SK-N-MC (cell line): Measurements from ENCODE around the gene PDZD8.

ENCODE experiments used
- DNase-seq: peaks from one replicate; pipeline ENCODE4 v3.0.0-alpha.2; 2011; ENCODE audit warnings: low read depth, low spot score
- H3K27ac ChIP-seq: fragments of 200-600 bp; sonication (generic); 2 replicates; pipeline ENCODE4 v1.5.1; 2016; ENCODE audit warnings: mixed run types
- H3K36me3 ChIP-seq: fragments of 200-600 bp; sonication (generic); 2 replicates; pipeline ENCODE4 v1.6.1; 2017; ENCODE audit warnings: antibody characterized with exemption, low read length, mixed read lengths; ENCODE audit not compliant: insufficient read depth
- H3K4me3 ChIP-seq: fragments of 200-600 bp; sonication (generic); 2 replicates; pipeline ENCODE4 v1.5.1; 2016
- H3K9ac ChIP-seq: fragments of 200-600 bp; sonication (generic); 2 replicates; pipeline ENCODE4 v1.8.0; 2017; ENCODE audit warnings: mixed run types, mixed read lengths; ENCODE audit not compliant: insufficient read length
- H3K9me3 ChIP-seq: fragments of 200-600 bp; sonication (generic); 2 replicates; pipeline ENCODE4 v1.6.1; 2017; ENCODE audit warnings: low read depth, mild to moderate bottlenecking, antibody characterized with exemption, low read length, moderate library complexity, mixed read lengths
- EZH2 ChIP-seq: fragments of 200-600 bp; sonication (generic); IDR thresholded peaks from one replicate; pipeline ENCODE4 v1.6.1; 2017; ENCODE audit warnings: antibody characterized with exemption
- FOXP2 ChIP-seq: optimal IDR thresholded peaks from 2 replicates; pipeline ENCODE3; 2011; ENCODE audit warnings: mild to moderate bottlenecking, moderate library complexity; ENCODE audit not compliant: insufficient read depth; ENCODE audit errors: extremely low read length, control extremely low read depth
- POLR2AphosphoS5 ChIP-seq: IDR thresholded peaks from 2 replicates; pipeline ENCODE4 v1.6.1; 2012; ENCODE audit warnings: mild to moderate bottlenecking, low read depth, low read length, borderline replicate concordance

Gene PDZD8

DNA sequence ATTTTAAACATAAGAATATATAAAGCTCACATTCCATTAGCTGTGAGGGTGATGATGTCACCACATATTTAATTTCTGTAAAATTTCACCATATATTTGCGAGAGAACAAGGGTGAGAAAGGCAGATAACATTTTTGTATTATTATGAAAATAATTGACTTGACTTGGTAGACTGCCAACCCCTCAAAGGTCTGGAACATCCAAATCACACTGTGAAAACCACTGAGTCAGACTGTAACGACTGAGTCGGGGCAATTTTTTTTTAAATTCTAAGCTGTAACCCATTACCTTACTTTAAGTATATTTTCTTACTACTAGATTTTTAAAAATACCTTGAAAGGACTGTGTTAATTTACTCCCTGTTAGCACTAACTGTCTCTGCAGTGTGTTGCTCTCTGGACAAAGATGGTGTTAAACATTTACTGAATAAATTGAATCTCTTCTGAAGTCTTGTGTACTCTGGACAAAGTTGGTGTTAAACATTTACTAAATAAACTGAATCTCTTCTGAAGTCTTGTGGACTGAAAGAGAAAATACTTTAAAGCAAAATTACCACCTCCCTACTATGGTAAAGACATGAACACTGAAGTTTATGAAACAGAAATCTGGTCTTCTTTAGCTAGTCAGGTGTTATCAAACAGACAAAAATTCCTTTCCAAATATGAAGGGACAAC, 14.1 kb downstream of the PDZD8 start:
- Histone ChIP-seq H3K9me3 (no peaks in the 10 kb centered on the region), H3K36me3 (no peaks in the 10 kb centered on the region), H3K4me3 (no peak overlapping the region), H3K9ac (no peak overlapping the region), H3K27ac (no peak overlapping the region; the same call in 1 of the 2 replicates)
- TF ChIP-seq EZH2 = no peak
- no peak for TF ChIP-seq POLR2AphosphoS5
- no peak for TF ChIP-seq FOXP2
- DNase-seq = no peak

DNA sequence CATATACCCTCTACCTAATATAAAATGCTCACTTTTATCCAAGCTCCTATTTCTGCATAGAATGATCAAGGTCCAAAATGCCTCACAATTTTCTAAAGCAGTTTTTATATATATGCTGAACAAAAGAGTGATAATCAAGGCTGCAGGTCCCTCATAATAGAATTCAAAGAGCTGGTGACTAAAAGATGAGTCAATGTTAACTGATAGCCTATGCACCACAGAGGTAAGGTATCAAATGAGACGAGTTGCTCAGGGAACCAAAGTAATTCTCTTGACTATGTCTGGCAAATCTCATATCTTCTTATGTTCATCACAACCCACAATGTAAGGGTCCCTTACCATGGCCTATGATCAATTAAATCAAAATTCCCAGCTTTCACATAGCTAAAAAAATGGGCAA, 15.2 kb downstream of the PDZD8 start:
- H3K27ac ChIP-seq = no peak overlapping the region
- TF ChIP-seq POLR2AphosphoS5 (no peak), EZH2 (no peak), FOXP2 (no peak)
- DNase-seq = no peak
- H3K9ac ChIP-seq = no peak overlapping the region
- H3K4me3 ChIP-seq = no peak overlapping the region
- no peaks in the 10 kb centered on the region for H3K9me3 ChIP-seq
- no peaks in the 10 kb centered on the region for H3K36me3 ChIP-seq

DNA sequence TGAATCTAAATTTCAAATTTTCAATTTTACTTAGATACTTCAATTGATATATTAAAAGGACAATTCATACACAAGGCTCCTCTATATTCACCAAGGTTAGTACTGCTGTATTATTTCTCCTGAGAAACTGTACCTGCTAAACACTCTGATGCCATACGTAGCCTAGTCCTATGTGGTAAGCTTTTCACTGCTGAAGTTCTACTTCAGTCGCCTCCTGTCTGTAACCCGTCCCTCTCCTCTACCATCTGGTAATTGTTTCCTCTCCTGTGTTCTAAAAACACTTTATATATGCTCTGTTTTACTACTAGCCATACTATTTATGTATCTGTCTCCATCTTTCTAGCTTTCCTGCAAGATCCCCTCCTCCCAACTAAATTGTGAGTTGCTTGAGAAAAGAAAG, 20.2 kb downstream of the PDZD8 start:
- Histone ChIP-seq H3K36me3 (no peaks in the 10 kb centered on the region), H3K9me3 (no peaks in the 10 kb centered on the region), H3K4me3 (no peak overlapping the region), H3K27ac (no peak overlapping the region), H3K9ac (no peak overlapping the region)
- TF ChIP-seq EZH2 (no peak), FOXP2 (no peak), POLR2AphosphoS5 (no peak)
- DNase-seq = no peak

DNA sequence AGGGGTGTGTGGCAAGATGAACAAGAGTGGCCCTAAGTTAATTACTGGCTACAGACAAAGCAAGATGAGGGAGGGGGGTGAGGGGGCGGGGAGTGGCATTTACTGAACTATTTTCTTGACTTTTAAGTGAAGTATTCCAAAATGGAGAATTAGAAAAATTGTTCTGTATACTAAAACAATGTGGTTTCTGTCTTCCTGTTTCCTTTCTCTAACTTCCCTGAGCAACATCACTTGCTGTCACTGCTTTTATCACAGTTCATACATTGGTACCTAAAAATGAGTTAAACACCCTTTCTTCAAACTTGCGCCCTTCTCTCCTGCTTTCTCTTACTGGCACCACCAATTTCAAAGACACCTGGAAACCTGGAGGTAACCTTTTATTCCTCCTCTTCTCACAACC, 21.6 kb downstream of the PDZD8 start:
- Histone ChIP-seq H3K36me3 (no peaks in the 10 kb centered on the region), H3K4me3 (no peak overlapping the region), H3K9me3 (no peaks in the 10 kb centered on the region), H3K27ac (no peak overlapping the region), H3K9ac (no peak overlapping the region)
- TF ChIP-seq POLR2AphosphoS5 = no peak
- no peak for TF ChIP-seq FOXP2
- TF ChIP-seq EZH2 = no peak
- no peak for DNase-seq

DNA sequence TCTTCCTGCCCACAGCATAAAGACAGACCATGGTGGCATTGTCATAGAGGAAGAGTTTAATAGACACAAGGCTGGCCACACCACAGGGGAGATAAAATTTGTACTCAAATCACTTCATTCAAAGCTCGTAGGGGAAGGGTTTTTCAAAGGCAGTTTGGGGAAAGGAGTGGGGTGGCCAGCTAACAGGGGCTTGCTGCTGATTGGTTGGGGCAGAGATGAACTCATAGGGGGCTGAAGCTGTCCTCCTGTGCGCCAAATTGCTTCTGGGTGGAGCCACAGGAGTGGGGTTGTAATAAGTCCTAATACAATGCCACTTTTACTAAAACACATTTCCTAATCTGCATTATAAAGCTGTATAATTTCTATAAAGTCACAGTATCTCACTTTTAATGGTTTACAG, 22.5 kb downstream of the PDZD8 start:
- Histone ChIP-seq H3K9me3 (no peaks in the 10 kb centered on the region), H3K9ac (no peak overlapping the region), H3K27ac (no peak overlapping the region), H3K4me3 (no peak overlapping the region), H3K36me3 (no peaks in the 10 kb centered on the region)
- TF ChIP-seq POLR2AphosphoS5 = no peak
- TF ChIP-seq FOXP2 = no peak
- TF ChIP-seq EZH2 = no peak
- no peak for DNase-seq

DNA sequence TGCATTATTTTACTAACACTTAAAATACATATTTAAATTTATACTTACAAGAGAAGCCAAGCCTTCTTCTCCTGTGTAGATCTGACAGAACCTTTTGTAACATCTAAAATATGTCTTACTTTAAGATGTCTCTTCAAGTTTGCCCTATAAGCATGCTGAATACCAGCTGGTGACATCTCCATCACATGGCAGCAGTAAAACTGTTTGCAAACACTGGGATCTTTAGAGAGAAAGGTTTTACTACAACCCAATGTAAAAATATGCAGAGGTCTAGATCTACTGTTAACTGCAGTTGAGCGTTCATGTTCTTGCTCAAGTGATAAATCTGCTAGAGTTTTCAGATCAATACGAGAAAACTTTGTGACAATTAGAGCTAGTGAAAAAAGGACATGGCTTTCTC, 23.2 kb downstream of the PDZD8 start:
- no peaks in the 10 kb centered on the region for H3K36me3 ChIP-seq
- no peak overlapping the region for H3K4me3 ChIP-seq
- no peak overlapping the region for H3K27ac ChIP-seq
- no peak for TF ChIP-seq FOXP2
- no peak for TF ChIP-seq POLR2AphosphoS5
- TF ChIP-seq EZH2 = no peak
- H3K9me3 ChIP-seq = no peaks in the 10 kb centered on the region
- DNase-seq = no peak
- H3K9ac ChIP-seq = no peak overlapping the region

DNA sequence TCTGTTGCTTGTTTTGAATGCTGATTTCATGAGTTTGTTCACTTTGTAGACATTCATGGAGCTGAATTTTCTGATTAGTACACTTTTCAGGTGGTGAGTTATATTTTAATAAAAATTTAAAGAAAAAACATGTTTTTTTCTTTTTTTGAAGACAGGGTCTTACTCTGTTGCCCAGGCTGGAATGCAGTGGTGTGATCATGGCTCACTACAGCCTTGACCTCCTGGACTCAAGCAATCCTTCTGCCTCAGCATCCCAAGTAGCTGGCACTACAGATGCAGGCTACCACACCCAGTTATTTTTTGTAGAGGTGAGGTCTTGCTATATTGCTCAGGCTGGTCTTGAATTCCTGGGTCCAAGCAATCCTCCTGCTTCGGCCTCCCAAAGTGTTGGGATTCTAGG, 23.7 kb downstream of the PDZD8 start:
- no peak for DNase-seq
- no peak overlapping the region for H3K9ac ChIP-seq
- no peaks in the 10 kb centered on the region for H3K9me3 ChIP-seq
- no peak for TF ChIP-seq POLR2AphosphoS5
- no peak for TF ChIP-seq EZH2
- no peak for TF ChIP-seq FOXP2
- H3K27ac ChIP-seq = no peak overlapping the region
- no peaks in the 10 kb centered on the region for H3K36me3 ChIP-seq
- no peak overlapping the region for H3K4me3 ChIP-seq

DNA sequence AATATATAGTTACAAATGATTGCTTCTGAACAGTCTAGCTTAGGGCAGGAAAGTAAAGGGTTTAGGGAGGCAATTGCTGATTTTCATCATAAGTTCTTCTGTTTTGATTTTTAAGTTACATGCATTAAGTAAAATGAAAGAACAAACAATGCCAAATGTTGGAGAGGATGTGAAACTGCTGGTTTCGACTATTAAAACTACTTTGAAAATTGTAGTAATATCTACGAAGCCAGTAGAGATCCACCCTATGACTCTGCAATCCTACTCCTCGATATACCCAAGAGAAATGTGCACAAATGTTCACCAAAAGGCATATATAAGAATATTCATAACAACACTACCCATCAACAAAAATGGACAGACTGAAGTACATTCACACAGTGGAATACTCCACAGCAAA, 24.3 kb downstream of the PDZD8 start:
- no peak for DNase-seq
- TF ChIP-seq FOXP2 (no peak), EZH2 (no peak), POLR2AphosphoS5 (no peak)
- no peak overlapping the region for H3K9ac ChIP-seq
- H3K4me3 ChIP-seq = no peak overlapping the region
- H3K36me3 ChIP-seq = no peaks in the 10 kb centered on the region
- H3K9me3 ChIP-seq = no peaks in the 10 kb centered on the region
- no peak overlapping the region for H3K27ac ChIP-seq

DNA sequence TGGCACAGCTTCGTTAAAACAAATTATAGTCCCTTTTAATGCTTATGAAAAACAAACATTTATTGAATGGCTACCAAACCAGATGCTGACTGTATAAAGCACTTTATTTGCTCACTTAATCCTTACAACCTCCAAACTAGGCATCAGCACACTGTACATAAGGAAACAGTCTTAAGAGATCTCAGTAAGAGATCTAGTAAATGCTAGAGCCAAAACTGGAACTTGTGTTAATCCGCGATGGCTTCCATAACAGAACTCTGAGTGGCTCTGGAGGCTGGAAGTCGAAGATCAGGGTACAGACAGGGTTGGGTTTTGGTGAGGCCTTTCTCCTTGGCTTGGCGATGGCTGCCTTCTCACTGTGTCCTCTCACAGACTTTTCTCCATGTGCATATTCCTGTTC, 27.0 kb downstream of the PDZD8 start:
- no peaks in the 10 kb centered on the region for H3K9me3 ChIP-seq
- no peak overlapping the region for H3K9ac ChIP-seq
- DNase-seq = no peak
- H3K4me3 ChIP-seq = no peak overlapping the region
- no peak for TF ChIP-seq FOXP2
- no peak for TF ChIP-seq POLR2AphosphoS5
- TF ChIP-seq EZH2 = no peak
- no peak overlapping the region for H3K27ac ChIP-seq
- no peaks in the 10 kb centered on the region for H3K36me3 ChIP-seq
